MCF 10A (cell line): Measurements from ENCODE around the gene LMAN2. TPM values are rescaled to one million over a fixed set of nuclear protein-coding genes. Genes with fewer than 3 reads are reported as not detected.

ENCODE experiments used
- BruUV-seq: library from RNA; stranded (reverse); fragments of 400-500 nt; replicated peaks from 2 replicates; lab custom pipeline; 2021; lab: Mats Ljungman, UMichigan
- CTCF ChIA-PET: fragments of 300-600 bp; sonication (Branson Sonifier 250); formaldehyde crosslinking; extraction: SDS; loops from one replicate; lab custom pipeline; 2021; ENCODE audit warnings: antibody characterized with exemption, inconsistent platforms; lab: Yijun Ruan, JAX
- POLR2A ChIA-PET: fragments of 300-600, 350-650 bp; sonication (Branson Sonifier 250); formaldehyde crosslinking; extraction: SDS; loops from one replicate; lab custom pipeline; 2020; ENCODE audit warnings: antibody characterized with exemption, inconsistent platforms; lab: Yijun Ruan, JAX
- DNase-seq: peaks from one replicate; pipeline ENCODE4 v3.0.0-alpha.2; 2018; ENCODE audit not compliant: unreplicated experiment
- H3K27ac Mint-ChIP-seq: one replicate; pipeline ENCODE4 v1.8.0; 2022; ENCODE audit warnings: mild to moderate bottlenecking, low read depth, mixed read lengths; ENCODE audit not compliant: unreplicated experiment
- H3K27me3 Mint-ChIP-seq: one replicate; pipeline ENCODE4 v1.8.0; 2022; ENCODE audit warnings: mixed read lengths; ENCODE audit not compliant: insufficient read depth, unreplicated experiment
- H3K36me3 Mint-ChIP-seq: one replicate; pipeline ENCODE4 v1.8.0; 2022; ENCODE audit warnings: mild to moderate bottlenecking, moderate library complexity, mixed read lengths; ENCODE audit not compliant: insufficient read depth, unreplicated experiment
- H3K4me1 Mint-ChIP-seq: one replicate; pipeline ENCODE4 v1.8.0; 2022; ENCODE audit warnings: mixed read lengths; ENCODE audit not compliant: insufficient read depth, unreplicated experiment
- H3K4me3 Mint-ChIP-seq: one replicate; pipeline ENCODE4 v1.8.0; 2022; ENCODE audit warnings: mild to moderate bottlenecking, moderate library complexity, mixed read lengths; ENCODE audit not compliant: unreplicated experiment
- H3K9me3 Mint-ChIP-seq: one replicate; pipeline ENCODE4 v1.8.0; 2022; ENCODE audit warnings: mixed read lengths; ENCODE audit not compliant: unreplicated experiment
- CTCF ChIP-seq: fragments of 200-600 bp; IDR thresholded peaks from one replicate; pipeline ENCODE4 v1.8.0; 2022; ENCODE audit warnings: antibody characterized with exemption, mild to moderate bottlenecking; ENCODE audit not compliant: unreplicated experiment
- intact Hi-C: fragments of 100-400 bp; cut with micrococcal nuclease; formaldehyde crosslinking; loops from 2 replicates; pipeline ENCODE4 v1.14.1; 2022
- total RNA-seq: library from RNA; stranded (reverse); gene quantifications from 2 replicates; pipeline ENCODE4 v1.2.3, GENCODE V29; 2022

Gene LMAN2
- total RNA-seq, 1 experiment from 2014 or later: 221 TPM

GRCh38 chr5:177356746-177357145, 5.3 kb upstream of the LMAN2 start:
- BruUV-seq: no TSS peak
- CTCF ChIA-PET: interaction anchor here (0.6 to 1.5 kb wide), 3 partner anchors 10 to 34 kb away, joined by 3 read pairs; no protein-coding TSS in a partner anchor
- Mint-ChIP-seq H3K9me3 (no peaks in the 10 kb centered on the region), H3K4me1 (peaks cover 18% of the 10 kb centered on the region), H3K4me3 (no peak overlapping the region), H3K27ac (no peak overlapping the region), H3K36me3 (no peaks in the 10 kb centered on the region), H3K27me3 (no peaks in the 10 kb centered on the region)
- no peak for DNase-seq
- POLR2A ChIA-PET: interaction anchor here (2.0 kb wide), 1 partner anchor 32 kb away, joined by 5 read pairs; no protein-coding TSS in a partner anchor
- no peak for TF ChIP-seq CTCF
- intact Hi-C loops: no loop called here

DNA sequence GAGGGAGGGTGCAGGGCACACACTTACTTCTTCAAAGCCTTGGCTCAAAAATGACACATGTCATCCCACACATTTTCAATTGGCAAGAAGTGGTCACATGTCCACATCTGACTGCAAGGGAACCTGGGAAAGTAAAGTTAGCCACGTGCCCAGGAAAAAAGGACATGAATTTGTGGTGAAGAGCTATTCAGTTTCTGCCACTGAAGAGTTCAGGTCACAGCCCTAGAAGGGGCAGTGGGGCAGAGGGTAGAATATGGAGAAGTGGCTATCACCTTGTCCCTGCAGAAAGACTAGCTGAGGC, 4.3 kb upstream of the LMAN2 start:
- H3K36me3 Mint-ChIP-seq: no peaks in the 10 kb centered on the region
- BruUV-seq: no TSS peak
- no peak for DNase-seq
- no peak overlapping the region for H3K27ac Mint-ChIP-seq
- no peak for TF ChIP-seq CTCF
- CTCF ChIA-PET: interaction anchor here (0.6 to 1.5 kb wide), 7 partner anchors 11 to 151 kb away, joined by 3 to 7 read pairs (median 3); no protein-coding TSS in a partner anchor
- no peaks in the 10 kb centered on the region for H3K27me3 Mint-ChIP-seq
- POLR2A ChIA-PET: interaction anchor here (0.6 to 2.0 kb wide), 4 partner anchors 8 to 615 kb away, joined by 3 to 5 read pairs (median 3); no protein-coding TSS in a partner anchor
- peaks cover 18% of the 10 kb centered on the region for H3K4me1 Mint-ChIP-seq
- no peak overlapping the region for H3K4me3 Mint-ChIP-seq
- intact Hi-C loops: no loop called here
- H3K9me3 Mint-ChIP-seq: no peaks in the 10 kb centered on the region

DNA sequence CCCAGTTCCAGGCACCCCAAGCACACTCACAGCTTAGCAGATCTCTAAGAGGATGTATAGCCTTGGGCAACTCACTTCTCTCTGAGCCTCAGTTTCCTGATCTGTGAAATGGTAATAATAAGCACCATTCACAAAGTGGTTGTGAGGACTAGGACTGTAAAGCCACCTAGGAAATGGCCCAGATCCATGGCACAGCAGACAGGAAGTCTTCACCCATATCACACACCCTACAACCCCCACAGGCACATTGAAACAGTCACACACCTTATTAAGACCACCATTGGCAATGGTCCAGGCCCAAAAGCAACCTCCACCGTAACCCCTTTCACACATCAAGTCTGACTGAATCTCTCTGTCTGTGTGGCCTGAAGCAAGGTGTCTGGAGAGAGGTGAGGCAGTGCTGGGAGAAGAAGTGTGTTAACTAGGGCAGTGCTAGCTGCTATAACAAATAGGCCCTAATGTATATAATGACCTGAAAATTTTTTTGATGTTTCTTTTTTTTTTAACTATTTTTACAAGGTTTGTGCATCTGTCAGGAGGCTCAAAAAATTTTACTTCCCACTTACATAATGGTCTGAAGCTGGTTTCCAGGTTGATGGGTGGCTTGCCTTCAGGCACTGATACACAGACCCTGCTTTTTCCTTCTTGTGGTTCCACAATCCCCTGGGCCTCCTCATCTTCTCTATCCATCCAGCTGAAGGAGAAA, 3.8 kb upstream of the LMAN2 start:
- Mint-ChIP-seq H3K27me3 (no peaks in the 10 kb centered on the region), H3K27ac (no peak overlapping the region), H3K4me3 (no peak overlapping the region), H3K9me3 (no peaks in the 10 kb centered on the region), H3K36me3 (no peaks in the 10 kb centered on the region), H3K4me1 (peaks cover 20% of the 10 kb centered on the region)
- intact Hi-C loops: no loop called here
- POLR2A ChIA-PET: interaction anchor here (0.6 to 1.9 kb wide), 5 partner anchors 9 to 615 kb away, joined by 3 to 5 read pairs (median 3); no protein-coding TSS in a partner anchor
- CTCF ChIA-PET: interaction anchor here (0.8 to 1.2 kb wide), 6 partner anchors 14 to 152 kb away, joined by 3 to 7 read pairs (median 4); no protein-coding TSS in a partner anchor
- no TSS peak for BruUV-seq
- DNase-seq: no peak
- TF ChIP-seq CTCF: no peak

DNA sequence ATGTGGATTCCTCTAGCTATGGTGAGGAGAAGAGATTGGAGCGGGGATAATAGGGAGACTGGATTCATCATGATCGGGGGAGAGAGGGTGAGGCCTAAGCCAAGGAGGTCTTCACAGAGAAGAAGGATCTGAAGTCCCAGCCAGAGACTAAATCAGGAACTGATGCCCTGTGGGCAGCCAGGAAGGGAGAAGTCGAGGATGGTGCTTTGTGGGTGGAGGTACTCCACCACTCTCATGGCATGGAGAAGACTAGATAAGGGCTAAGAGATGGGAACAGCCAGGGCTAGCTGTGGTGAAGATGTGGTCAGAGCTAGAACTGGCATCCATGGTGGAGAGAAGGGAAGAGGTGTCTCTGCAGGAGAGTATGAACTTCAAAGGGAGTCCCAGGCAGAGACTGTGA, 3.2 kb upstream of the LMAN2 start:
- CTCF ChIA-PET: interaction anchor here (1.1 to 4.4 kb wide), 4 partner anchors 15 to 48 kb away, joined by 3 to 22 read pairs (median 4); no protein-coding TSS in a partner anchor
- BruUV-seq: no TSS peak
- H3K27ac Mint-ChIP-seq: no peak overlapping the region

More for the DNA sequence above, 3.2 kb upstream of the LMAN2 start:
- Mint-ChIP-seq H3K4me1 (peaks cover 26% of the 10 kb centered on the region), H3K27me3 (no peaks in the 10 kb centered on the region), H3K9me3 (no peaks in the 10 kb centered on the region), H3K36me3 (no peaks in the 10 kb centered on the region), H3K4me3 (no peak overlapping the region)
- no peak for TF ChIP-seq CTCF
- no peak for DNase-seq
- intact Hi-C loops: no loop called here
- POLR2A ChIA-PET: interaction anchor here (1.2 to 1.9 kb wide), 2 partner anchors 34 to 95 kb away, joined by 5 read pairs; no protein-coding TSS in a partner anchor
